K562 (cell line): ENCODE measurements around the gene TOGARAM2.

ENCODE experiments used
- CTCF ChIP-seq, 3 experiments: IDR thresholded peaks in 2 of 3; conservative IDR thresholded peaks in 1 of 3; 2 replicates each; pipeline ENCODE4 v1.5.1; 2011 to 2012; ENCODE audit warnings: low read length in 3 of 3, mild to moderate bottlenecking in 3 of 3, control low read depth in 2 of 3, improper control_type of control experiment in 1 of 3, inconsistent platforms in 1 of 3, low read depth in 1 of 3, mixed read lengths in 1 of 3, moderate library complexity in 1 of 3; ENCODE audit not compliant: insufficient read depth in 2 of 3
- HMG20B ChIP-seq: fragments of 250-450 bp; sonication (Bioruptor Pico); IDR thresholded peaks from 2 replicates; pipeline ENCODE4 v1.5.0; 2021; ENCODE audit warnings: mild to moderate bottlenecking
- HNRNPLL ChIP-seq: fragments of 200-400 bp; formaldehyde crosslinking; IDR thresholded peaks from 2 replicates; pipeline ENCODE4 v1.6.1; 2017; ENCODE audit warnings: low read length, low read depth, mild to moderate bottlenecking; ENCODE audit not compliant: poor library complexity, severe bottlenecking
- MXD1 ChIP-seq: fragments of 250-450 bp; sonication (Bioruptor Pico); IDR thresholded peaks from 2 replicates; pipeline ENCODE4 v1.8.0; 2021; ENCODE audit warnings: borderline replicate concordance, mild to moderate bottlenecking, moderate library complexity; ENCODE audit not compliant: poor library complexity, severe bottlenecking
- NR2F6 ChIP-seq: fragments of 450-650 bp; formaldehyde crosslinking; IDR thresholded peaks from 2 replicates; pipeline ENCODE4 v1.4.0; 2020; ENCODE audit warnings: mild to moderate bottlenecking
- NRF1 ChIP-seq, 2 experiments: fragments of 450-650 bp; IDR thresholded peaks in 1 of 2; conservative IDR thresholded peaks in 1 of 2; 2 replicates each; pipeline ENCODE4 v1.6.1; 2014; ENCODE audit warnings: mild to moderate bottlenecking in 2 of 2
- ZBTB40 ChIP-seq, 2 experiments: fragments of 450-650 bp in 1 of 2; sonication (generic) in 1 of 2; formaldehyde crosslinking in 1 of 2; IDR thresholded peaks; 2 replicates each; pipeline versions ENCODE4 v1.7.1 to v1.9.0; 2016 to 2022; ENCODE audit warnings: inconsistent platforms in 1 of 2, mild to moderate bottlenecking in 1 of 2, missing genetic modification reagents in 1 of 2

DNA sequence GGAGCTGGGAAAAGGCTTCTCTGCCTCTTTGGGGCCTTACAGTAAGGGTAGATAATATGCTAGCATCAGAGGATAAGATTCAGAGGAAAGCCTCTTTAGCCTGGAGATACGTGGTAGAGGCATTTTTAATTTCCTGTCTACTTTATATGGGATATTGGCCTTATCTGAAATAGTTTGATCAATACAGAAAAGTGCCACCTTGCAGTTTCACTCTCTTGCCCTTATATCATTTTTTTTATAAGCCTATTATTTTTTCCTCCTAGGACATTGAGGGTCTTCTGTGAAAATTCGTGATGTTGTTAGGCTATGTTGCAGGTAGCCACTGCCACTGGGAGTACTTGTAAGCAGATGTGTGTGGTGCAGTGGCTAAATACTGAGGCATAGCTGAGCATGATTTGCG lies 40.1 kb upstream of the TOGARAM2 start:
- no peak for TF ChIP-seq CTCF (IDR thresholded peaks at IDR 0.05 in 2 of 3, conservative IDR thresholded peaks at IDR 0.05 in 1 of 3; ENCODE audit: insufficient read depth in 2 of 3, low read depth in 1 of 3, low read length in 3 of 3)
- TF ChIP-seq HMG20B (CRISPR knock-in tag), result no peak
- no peak for TF ChIP-seq ZBTB40 (IDR thresholded peaks at IDR 0.05)
- no peak for TF ChIP-seq ZBTB40 (CRISPR knock-in tag; IDR thresholded peaks at IDR 0.05)
- TF ChIP-seq NR2F6 (CRISPR knock-in tag), result no peak
- TF ChIP-seq MXD1 (CRISPR knock-in tag), result no peak
- TF ChIP-seq NRF1 (conservative IDR thresholded peaks at IDR 0.05 in 1 of 2, IDR thresholded peaks at IDR 0.05 in 1 of 2), result no peak
- TF ChIP-seq HNRNPLL, result no peak
